ENCODE measurements around the gene IGSF11. TPM values are rescaled to one million over a fixed set of nuclear protein-coding genes. Genes with fewer than 3 reads are reported as not detected.
"Not testable (repeated sequence)": the region's sequence is repeated elsewhere in the genome, so short reads cannot be mapped to it uniquely, and the experiment has no call there.

The IGSF11 gene
- total RNA-seq, 4 donors from 2014 or later = 0.29 to 1.4 (median 0.75) TPM

- Histone ChIP-seq H3K36me3 (no peaks in the 10 kb centered on the region), H3K9me3 (no peaks in the 10 kb centered on the region), H3K27me3 (no peaks in the 10 kb centered on the region), H3K4me1 (no peaks in the 10 kb centered on the region), H3K4me3 (replicated peaks in 1 of 3) (no peak overlapping the region), H3K27ac (no peak overlapping the region)
- intact Hi-C loops (cut with DNase I) = no loop called here
- TF ChIP-seq CTCF (IDR thresholded peaks at IDR 0.05) (no peak), POLR2A (IDR thresholded peaks at IDR 0.05) (no peak)
- DNase-seq = no peak
- 82 to 85% methylated on average over 6 of the region's 6 CpGs for WGBS, 2 donors
Observed at GRCh38 chr3:118981494-118982134, 53.0 kb downstream of the IGSF11 start.

- WGBS, 2 donors = 88 to 95% methylated on average over 2 of the region's 2 CpGs
- TF ChIP-seq CTCF (IDR thresholded peaks at IDR 0.05) (no peak), POLR2A (IDR thresholded peaks at IDR 0.05) (no peak)
- Histone ChIP-seq H3K36me3 (no peaks in the 10 kb centered on the region), H3K9me3 (no peaks in the 10 kb centered on the region), H3K27ac (no peak overlapping the region), H3K27me3 (no peaks in the 10 kb centered on the region), H3K4me1 (no peaks in the 10 kb centered on the region), H3K4me3 (replicated peaks in 1 of 3) (no peak overlapping the region)
- intact Hi-C loops (cut with DNase I) = no loop called here
- DNase-seq = no peak
Observed at GRCh38 chr3:118980832-118981231, 53.8 kb downstream of the IGSF11 start.

- H3K9me3 ChIP-seq = no peaks in the 10 kb centered on the region
- H3K4me1 ChIP-seq = no peaks in the 10 kb centered on the region
- no peak overlapping the region for H3K4me3 ChIP-seq (replicated peaks in 1 of 3)
- H3K27me3 ChIP-seq = no peaks in the 10 kb centered on the region
- DNase-seq = no peak
- no peaks in the 10 kb centered on the region for H3K36me3 ChIP-seq
- no peak overlapping the region for H3K27ac ChIP-seq
- 96 to 100% methylated on average over 5 of the region's 5 CpGs for WGBS, 2 donors
- intact Hi-C loops (cut with DNase I) = no loop called here
- no peak for TF ChIP-seq CTCF (IDR thresholded peaks at IDR 0.05)
- no peak for TF ChIP-seq POLR2A (IDR thresholded peaks at IDR 0.05)
Observed at GRCh38 chr3:118978393-118978758, 56.3 kb downstream of the IGSF11 start.

GRCh38 chr3:118977671-118978392, 56.8 kb downstream of the IGSF11 start:
- intact Hi-C loops (cut with DNase I) = no loop called here
- TF ChIP-seq CTCF (IDR thresholded peaks at IDR 0.05) (no peak), POLR2A (IDR thresholded peaks at IDR 0.05) (no peak)
- H3K36me3 ChIP-seq = no peaks in the 10 kb centered on the region
- WGBS, 2 donors = 88 to 90% methylated on average over 6 of the region's 8 CpGs
- no peaks in the 10 kb centered on the region for H3K27me3 ChIP-seq
- DNase-seq = no peak
- H3K4me3 ChIP-seq (replicated peaks in 1 of 3) = no peak overlapping the region
- no peaks in the 10 kb centered on the region for H3K4me1 ChIP-seq
- no peak overlapping the region for H3K27ac ChIP-seq
- no peaks in the 10 kb centered on the region for H3K9me3 ChIP-seq

GRCh38 chr3:118977118-118977517, 57.5 kb downstream of the IGSF11 start:
- DNase-seq = no peak
- no peak for TF ChIP-seq POLR2A (IDR thresholded peaks at IDR 0.05)
- TF ChIP-seq CTCF (IDR thresholded peaks at IDR 0.05) = no peak
- Histone ChIP-seq H3K27me3 (no peaks in the 10 kb centered on the region), H3K9me3 (no peaks in the 10 kb centered on the region), H3K4me1 (no peaks in the 10 kb centered on the region), H3K27ac (no peak overlapping the region), H3K36me3 (no peaks in the 10 kb centered on the region), H3K4me3 (replicated peaks in 1 of 3) (no peak overlapping the region)
- intact Hi-C loops (cut with DNase I) = no loop called here

GRCh38 chr3:118975476-118975875, 59.2 kb downstream of the IGSF11 start:
- 71 to 75% methylated on average over 1 of the region's 1 CpG for WGBS, 2 donors
- intact Hi-C loops (cut with DNase I) = not testable (repeated sequence)

More at GRCh38 chr3:118975476-118975875, 59.2 kb downstream of the IGSF11 start:
- DNase-seq; H3K4me3 ChIP-seq (replicated peaks in 1 of 3); H3K27me3 ChIP-seq; H3K4me1 ChIP-seq; H3K36me3 ChIP-seq; H3K9me3 ChIP-seq; H3K27ac ChIP-seq: not testable (repeated sequence)
